GM06990 (cell line): ENCODE data around the gene MDC1.
"Not testable (repeated sequence)": the region's sequence is repeated elsewhere in the genome, so short reads cannot be mapped to it uniquely, and the experiment has no call there.

ENCODE experiments used
- DNase-seq: peaks from one replicate; pipeline ENCODE4 v3.0.0-alpha.2; 2011; ENCODE audit not compliant: insufficient read length; ENCODE audit errors: extremely low read depth
- H3K27me3 ChIP-seq: replicated peaks from 2 replicates; pipeline ENCODE4 v1.6.0; 2011; ENCODE audit warnings: low read length; ENCODE audit not compliant: control insufficient read depth, insufficient read depth
- H3K36me3 ChIP-seq: 2 replicates; pipeline ENCODE4 v1.5.1; 2011; ENCODE audit warnings: low read length; ENCODE audit not compliant: control insufficient read depth, insufficient read depth
- H3K4me3 ChIP-seq: replicated peaks from 2 replicates; pipeline ENCODE4 v1.5.1; 2011; ENCODE audit warnings: low read depth, mild to moderate bottlenecking, control low read depth, low read length
- CTCF ChIP-seq: IDR thresholded peaks from 2 replicates; pipeline ENCODE4 v1.5.1; 2011; ENCODE audit warnings: low read length, control low read depth, mild to moderate bottlenecking, inconsistent platforms; ENCODE audit not compliant: insufficient read depth, poor library complexity, severe bottlenecking

Gene MDC1

GRCh38 chr6:30725713-30726505 is 8.8 kb upstream of the MDC1 start:
- TF ChIP-seq CTCF, result no peak
- H3K4me3 ChIP-seq, result no peak overlapping the region
- no peaks in the 10 kb centered on the region for H3K27me3 ChIP-seq
- DNase-seq, result no peak
- peaks cover 43% of the 10 kb centered on the region for H3K36me3 ChIP-seq

DNA sequence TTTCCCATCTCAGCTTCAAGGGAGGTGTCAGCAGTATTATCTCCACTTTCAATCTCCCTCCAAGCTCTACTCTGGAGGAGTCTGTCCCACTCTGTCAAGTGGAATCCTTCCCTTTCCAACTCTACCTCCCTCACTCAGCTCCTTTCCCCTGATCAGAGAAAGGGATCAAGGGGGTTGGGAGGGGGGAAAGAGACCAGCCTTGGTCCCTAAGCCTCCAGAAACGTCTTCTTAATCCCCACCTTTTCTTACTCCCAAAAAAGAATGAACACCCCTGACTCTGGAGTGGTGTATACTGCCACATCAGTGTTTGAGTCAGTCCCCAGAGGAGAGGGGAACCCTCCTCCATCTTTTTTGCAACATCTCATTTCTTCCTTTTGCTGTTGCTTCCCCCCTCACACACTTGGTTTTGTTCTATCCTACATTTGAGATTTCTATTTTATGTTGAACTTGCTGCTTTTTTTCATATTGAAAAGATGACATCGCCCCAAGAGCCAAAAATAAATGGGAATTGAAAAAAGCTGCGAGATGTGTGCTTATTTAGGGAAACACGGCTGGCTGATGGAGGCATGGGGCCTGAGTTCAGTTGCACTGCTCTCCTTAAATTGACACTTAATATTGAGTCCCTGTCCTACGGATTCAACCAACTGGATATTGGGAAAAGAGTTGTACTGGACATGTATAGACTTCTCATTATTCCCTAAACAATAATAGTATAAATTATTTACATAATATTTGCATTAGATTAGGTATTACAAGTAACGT is 8.0 kb upstream of the MDC1 start:
- H3K36me3 ChIP-seq, result peaks cover 43% of the 10 kb centered on the region
- no peak overlapping the region; the same call in 1 of the 2 replicates for H3K4me3 ChIP-seq
- no peak for DNase-seq
- no peak for TF ChIP-seq CTCF
- no peaks in the 10 kb centered on the region for H3K27me3 ChIP-seq

DNA sequence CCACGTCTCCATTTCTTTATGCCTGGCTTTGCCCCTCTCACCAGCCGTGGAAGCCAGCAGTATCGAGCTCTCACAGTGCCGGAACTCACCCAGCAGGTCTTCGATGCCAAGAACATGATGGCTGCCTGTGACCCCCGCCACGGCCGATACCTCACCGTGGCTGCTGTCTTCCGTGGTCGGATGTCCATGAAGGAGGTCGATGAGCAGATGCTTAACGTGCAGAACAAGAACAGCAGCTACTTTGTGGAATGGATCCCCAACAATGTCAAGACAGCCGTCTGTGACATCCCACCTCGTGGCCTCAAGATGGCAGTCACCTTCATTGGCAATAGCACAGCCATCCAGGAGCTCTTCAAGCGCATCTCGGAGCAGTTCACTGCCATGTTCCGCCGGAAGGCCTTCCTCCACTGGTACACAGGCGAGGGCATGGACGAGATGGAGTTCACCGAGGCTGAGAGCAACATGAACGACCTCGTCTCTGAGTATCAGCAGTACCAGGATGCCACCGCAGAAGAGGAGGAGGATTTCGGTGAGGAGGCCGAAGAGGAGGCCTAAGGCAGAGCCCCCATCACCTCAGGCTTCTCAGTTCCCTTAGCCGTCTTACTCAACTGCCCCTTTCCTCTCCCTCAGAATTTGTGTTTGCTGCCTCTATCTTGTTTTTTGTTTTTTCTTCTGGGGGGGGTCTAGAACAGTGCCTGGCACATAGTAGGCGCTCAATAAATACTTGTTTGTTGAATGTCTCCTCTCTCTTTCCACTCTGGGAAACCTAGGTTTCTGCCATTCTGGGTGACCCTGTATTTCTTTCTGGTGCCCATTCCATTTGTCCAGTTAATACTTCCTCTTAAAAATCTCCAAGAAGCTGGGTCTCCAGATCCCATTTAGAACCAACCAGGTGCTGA is 7.0 kb upstream of the MDC1 start:
- Histone ChIP-seq H3K36me3 (peaks cover 37% of the 10 kb centered on the region), H3K4me3 (0 out of 2 replicates have a peak overlapping the region, but pooled peaks have one; percentile 10)
- H3K27me3 ChIP-seq, DNase-seq: not testable (repeated sequence)

DNA sequence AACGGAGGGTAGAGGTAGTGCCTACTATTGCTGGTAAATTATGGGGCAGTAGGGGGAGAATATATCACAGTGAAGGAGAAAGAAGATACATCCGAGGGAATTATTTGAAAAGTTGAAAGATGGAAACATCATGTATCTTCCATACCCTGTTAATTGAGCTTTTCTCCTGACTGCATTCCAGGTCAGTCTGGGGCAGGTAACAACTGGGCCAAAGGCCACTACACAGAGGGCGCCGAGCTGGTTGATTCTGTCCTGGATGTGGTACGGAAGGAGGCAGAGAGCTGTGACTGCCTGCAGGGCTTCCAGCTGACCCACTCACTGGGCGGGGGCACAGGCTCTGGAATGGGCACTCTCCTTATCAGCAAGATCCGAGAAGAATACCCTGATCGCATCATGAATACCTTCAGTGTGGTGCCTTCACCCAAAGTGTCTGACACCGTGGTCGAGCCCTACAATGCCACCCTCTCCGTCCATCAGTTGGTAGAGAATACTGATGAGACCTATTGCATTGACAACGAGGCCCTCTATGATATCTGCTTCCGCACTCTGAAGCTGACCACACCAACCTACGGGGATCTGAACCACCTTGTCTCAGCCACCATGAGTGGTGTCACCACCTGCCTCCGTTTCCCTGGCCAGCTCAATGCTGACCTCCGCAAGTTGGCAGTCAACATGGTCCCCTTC is 6.2 kb upstream of the MDC1 start:
- not testable (repeated sequence) for H3K27me3 ChIP-seq, DNase-seq
- Histone ChIP-seq H3K4me3 (peak overlapping the region; percentile 98), H3K36me3 (peaks cover 37% of the 10 kb centered on the region)

DNA sequence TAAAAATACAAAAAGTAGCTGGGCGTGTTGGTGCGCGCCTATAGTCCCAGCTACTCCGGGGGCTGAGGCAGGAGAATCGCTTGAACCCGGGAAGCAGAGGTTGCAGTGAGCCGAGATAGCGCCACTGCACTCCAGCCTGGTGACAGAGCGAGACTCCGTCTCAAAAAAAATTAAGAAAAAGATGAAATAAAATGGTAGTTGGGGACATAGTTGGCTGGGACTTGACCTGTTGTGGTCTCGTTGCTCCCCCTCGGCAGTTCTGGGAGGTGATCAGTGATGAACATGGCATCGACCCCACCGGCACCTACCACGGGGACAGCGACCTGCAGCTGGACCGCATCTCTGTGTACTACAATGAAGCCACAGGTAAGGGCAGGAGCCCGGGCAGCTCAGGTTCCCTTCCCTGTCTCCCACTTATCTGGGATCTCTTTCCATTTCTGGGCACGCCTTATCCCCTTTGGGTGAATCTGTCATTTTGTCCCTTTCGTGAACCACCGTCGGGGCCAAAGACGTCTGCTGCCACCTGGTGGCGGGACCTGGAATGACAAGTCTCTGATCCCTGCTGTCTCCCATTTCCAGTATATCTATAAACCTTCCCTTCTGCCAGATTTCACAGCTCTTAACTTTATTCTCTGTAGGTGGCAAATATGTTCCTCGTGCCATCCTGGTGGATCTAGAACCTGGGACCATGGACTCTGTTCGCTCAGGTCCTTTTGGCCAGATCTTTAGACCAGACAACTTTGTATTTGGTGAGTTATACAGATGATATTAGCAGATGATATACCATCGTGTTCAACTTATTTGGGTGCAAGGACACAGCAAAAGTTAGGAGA is 5.4 kb upstream of the MDC1 start:
- DNase-seq, result peak; percentile 70
- Histone ChIP-seq H3K4me3 (peak overlapping the region; percentile 98), H3K27me3 (no peaks in the 10 kb centered on the region), H3K36me3 (peaks cover 32% of the 10 kb centered on the region)
- TF ChIP-seq CTCF, result peak; percentile 93

GRCh38 chr6:30722025-30722279 is 4.9 kb upstream of the MDC1 start:
- Histone ChIP-seq H3K4me3 (peak overlapping the region; percentile 98), H3K36me3 (peaks cover 30% of the 10 kb centered on the region)
- not testable (repeated sequence) for DNase-seq

More at GRCh38 chr6:30722025-30722279, 4.9 kb upstream of the MDC1 start:
- H3K27me3 ChIP-seq, result not testable (repeated sequence)
